H1 (cell line): Measurements from ENCODE around the gene ABCC10.

Experiments
- BACH1 ChIP-seq: IDR thresholded peaks from 2 replicates; pipeline ENCODE4 v1.6.1; 2012; ENCODE audit warnings: low read length, improper control_type of control experiment
- CREB1 ChIP-seq: IDR thresholded peaks from 2 replicates; pipeline ENCODE4 v1.6.1; 2012; ENCODE audit warnings: inconsistent platforms
- NANOG ChIP-seq: IDR thresholded peaks from 2 replicates; pipeline ENCODE4 v1.6.1; 2011; ENCODE audit warnings: low read length, low read depth, mild to moderate bottlenecking, inconsistent platforms; ENCODE audit not compliant: insufficient read depth, poor library complexity, severe bottlenecking
- POLR2AphosphoS5 ChIP-seq: IDR thresholded peaks from 2 replicates; pipeline ENCODE4 v1.6.1; 2011; ENCODE audit warnings: low read depth, low read length
- RXRA ChIP-seq: IDR thresholded peaks from 2 replicates; pipeline ENCODE4 v1.6.1; 2011; ENCODE audit warnings: low read depth, mild to moderate bottlenecking, low read length, moderate library complexity; ENCODE audit not compliant: insufficient read depth
- SIRT6 ChIP-seq: IDR thresholded peaks from one replicate; pipeline ENCODE4 v1.7.1; 2012; ENCODE audit warnings: low read length, inconsistent platforms
- SIX5 ChIP-seq: IDR thresholded peaks from 2 replicates; pipeline ENCODE4 v1.6.1; 2011; ENCODE audit warnings: mild to moderate bottlenecking, low read depth, low read length
- SP1 ChIP-seq: IDR thresholded peaks from 2 replicates; pipeline ENCODE4 v1.6.1; 2011; ENCODE audit warnings: low read depth, low read length
- SUZ12 ChIP-seq: fragments of 200-600 bp; sonication (generic); IDR thresholded peaks from 2 replicates; pipeline ENCODE4 v1.6.1; 2012; ENCODE audit warnings: mild to moderate bottlenecking, inconsistent platforms, low read length, moderate library complexity, mixed read lengths
- TF ChIP-seq, protein P1 (sequence below), 3 experiments: IDR thresholded peaks; 1 replicate in 2 of 3; 2 replicates in 1 of 3; pipeline versions ENCODE4 v1.5.1 to v1.6.1; 2011; ENCODE audit warnings: low read length in 3 of 3, mild to moderate bottlenecking in 3 of 3, inconsistent platforms in 2 of 3, low read depth in 1 of 3, moderate library complexity in 1 of 3; ENCODE audit not compliant: insufficient read depth in 1 of 3; ENCODE audit errors: control extremely low read depth in 1 of 3

DNA sequence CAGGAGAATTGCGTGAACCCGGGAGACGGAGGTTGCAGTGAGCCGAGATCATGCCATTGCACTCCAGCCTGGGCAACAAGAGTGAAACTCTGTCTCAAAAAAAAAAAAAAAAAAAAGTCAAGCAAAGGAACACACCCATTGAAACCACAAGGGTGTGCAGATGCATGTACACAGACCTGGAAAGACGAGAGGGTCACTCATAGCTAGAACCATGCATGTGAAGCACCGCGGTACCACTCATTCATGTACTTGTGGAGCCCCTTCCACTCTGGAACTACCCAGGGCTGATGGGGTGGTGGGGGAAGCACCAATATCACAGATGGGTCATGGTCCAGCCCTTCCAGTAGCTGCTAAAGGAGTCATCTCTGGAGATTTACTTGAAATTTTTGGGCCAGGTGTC is 42.6 kb downstream of the ABCC10 start:
- TF ChIP-seq BACH1 (no peak), POLR2AphosphoS5 (no peak), NANOG (no peak), CREB1 (no peak), SIRT6 (no peak), SIX5 (no peak), SUZ12 (no peak), SP1 (no peak), RXRA (no peak)
- TF ChIP-seq, protein P1, sequence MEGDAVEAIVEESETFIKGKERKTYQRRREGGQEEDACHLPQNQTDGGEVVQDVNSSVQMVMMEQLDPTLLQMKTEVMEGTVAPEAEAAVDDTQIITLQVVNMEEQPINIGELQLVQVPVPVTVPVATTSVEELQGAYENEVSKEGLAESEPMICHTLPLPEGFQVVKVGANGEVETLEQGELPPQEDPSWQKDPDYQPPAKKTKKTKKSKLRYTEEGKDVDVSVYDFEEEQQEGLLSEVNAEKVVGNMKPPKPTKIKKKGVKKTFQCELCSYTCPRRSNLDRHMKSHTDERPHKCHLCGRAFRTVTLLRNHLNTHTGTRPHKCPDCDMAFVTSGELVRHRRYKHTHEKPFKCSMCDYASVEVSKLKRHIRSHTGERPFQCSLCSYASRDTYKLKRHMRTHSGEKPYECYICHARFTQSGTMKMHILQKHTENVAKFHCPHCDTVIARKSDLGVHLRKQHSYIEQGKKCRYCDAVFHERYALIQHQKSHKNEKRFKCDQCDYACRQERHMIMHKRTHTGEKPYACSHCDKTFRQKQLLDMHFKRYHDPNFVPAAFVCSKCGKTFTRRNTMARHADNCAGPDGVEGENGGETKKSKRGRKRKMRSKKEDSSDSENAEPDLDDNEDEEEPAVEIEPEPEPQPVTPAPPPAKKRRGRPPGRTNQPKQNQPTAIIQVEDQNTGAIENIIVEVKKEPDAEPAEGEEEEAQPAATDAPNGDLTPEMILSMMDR (IDR thresholded peaks at IDR 0.05; ENCODE audit: control extremely low read depth in 1 of 3, insufficient read depth in 1 of 3, low read depth in 1 of 3, low read length in 3 of 3) = no peak
